HG02678 (cell line): ENCODE data around the gene SACS.
"Not testable (repeated sequence)": the region's sequence is repeated elsewhere in the genome, so short reads cannot be mapped to it uniquely, and the experiment has no call there.

Experiments
- ATAC-seq: cut with Tn5 transposase; IDR thresholded peaks from one replicate; pipeline ENCODE4 v1.9.1; 2021; ENCODE audit warnings: mild to moderate bottlenecking, moderate library complexity; ENCODE audit not compliant: unreplicated experiment

Gene SACS

DNA sequence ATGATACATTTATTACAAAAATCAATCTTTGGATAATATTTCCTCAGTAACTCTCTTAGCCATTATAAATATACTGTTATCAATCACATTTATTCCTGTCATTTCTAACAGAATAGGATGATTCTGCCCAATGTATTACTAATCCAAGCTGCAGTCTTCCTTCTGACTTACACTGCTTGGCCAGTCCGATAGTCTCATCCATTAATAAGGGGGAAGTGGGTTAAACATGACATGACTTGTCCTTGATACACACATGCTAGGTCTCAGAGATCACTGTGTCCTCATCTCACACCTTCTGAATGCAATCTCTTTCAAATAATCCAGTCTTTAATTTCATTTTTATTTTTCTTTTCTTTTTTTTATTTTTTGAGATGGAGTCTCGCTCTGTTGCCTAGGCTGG lies 18.8 kb downstream of the SACS start:
- no peak for ATAC-seq

- no peak for ATAC-seq
These were observed 21.8 kb downstream of the SACS start for GRCh38 chr13:23411706-23412105.

DNA sequence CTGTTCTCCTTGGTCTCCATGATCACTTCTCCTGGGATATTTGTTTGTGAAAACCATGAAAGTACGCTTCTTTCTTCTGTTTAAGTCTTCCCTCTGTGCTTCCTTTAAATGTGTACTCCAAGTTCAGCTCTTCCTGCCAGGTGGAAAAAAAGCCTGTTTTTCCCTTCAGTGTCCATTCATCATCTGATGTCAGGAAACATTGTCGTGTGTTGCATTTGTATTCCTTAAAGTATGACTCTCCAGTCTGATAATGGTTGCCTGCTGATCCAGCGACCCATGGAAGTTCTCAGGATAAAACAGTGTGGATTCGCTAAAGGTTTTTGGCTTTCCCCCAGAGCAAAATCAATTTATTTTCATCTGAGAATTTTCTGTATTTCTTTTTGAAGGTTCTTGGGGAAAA lies 22.3 kb downstream of the SACS start:
- ATAC-seq: no peak

DNA sequence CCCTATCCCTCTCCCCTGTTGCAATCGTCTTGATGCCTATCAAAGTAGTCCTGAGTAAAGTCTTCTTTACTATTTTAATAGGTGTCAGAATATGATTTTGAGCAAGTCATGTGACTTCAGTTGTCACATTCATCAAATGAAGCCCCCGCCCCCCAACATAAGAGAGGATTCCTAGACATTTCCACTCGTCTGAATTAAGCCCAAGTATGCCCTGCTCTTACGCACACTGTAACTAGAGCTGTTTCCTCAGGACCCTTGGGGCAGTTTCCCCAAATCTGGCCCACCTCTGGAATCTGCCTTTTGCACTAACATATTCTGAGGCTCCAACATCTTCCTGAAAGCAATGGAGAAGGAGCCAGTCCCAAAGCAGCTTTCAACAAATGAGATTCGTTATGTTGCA lies 25.5 kb downstream of the SACS start:
- ATAC-seq: no peak

GRCh38 chr13:23401156-23401555 lies 32.3 kb downstream of the SACS start:
- ATAC-seq: not testable (repeated sequence)

GRCh38 chr13:23399347-23399746 lies 34.2 kb downstream of the SACS start:
- no peak for ATAC-seq

DNA sequence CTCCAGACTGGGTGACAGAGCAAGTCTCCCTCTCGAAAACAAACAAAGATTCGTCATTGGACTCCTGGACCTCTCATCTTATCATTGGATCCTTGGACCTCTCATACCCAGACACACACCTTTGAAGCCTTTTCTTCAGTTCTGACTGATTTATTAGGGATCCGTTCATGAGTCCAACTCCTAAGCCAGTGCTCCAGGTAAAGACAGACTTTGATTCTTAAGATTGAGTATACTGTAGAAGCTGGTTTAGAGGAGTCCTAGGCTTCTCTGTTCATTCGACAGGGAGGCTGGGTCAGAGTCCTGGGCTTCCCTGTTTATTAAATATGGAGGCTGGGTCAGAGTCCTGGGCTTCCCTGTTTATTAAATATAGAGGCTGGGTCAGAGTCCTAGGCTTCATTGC lies 38.7 kb downstream of the SACS start:
- no peak for ATAC-seq

GRCh38 chr13:23392925-23393645 lies 40.4 kb downstream of the SACS start:
- no peak for ATAC-seq

DNA sequence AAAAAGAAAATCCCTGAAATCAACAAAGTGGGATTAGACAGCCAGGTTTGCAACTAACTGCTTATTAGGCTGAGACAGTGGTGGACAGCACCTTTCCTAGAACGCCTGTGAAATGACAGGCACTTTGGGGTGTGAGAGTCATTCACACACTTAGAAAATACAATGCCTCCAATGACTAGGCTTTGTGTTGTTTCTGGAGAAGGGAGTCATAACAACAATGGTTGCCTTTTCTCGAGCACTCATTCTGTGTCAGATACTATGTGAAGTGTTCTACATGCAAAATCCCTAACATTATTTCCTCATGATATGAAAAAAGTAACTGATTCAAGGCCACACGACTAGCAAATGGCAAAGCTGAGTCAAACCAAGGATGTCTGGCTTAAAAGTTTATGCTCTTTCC lies 41.2 kb downstream of the SACS start:
- no peak for ATAC-seq

DNA sequence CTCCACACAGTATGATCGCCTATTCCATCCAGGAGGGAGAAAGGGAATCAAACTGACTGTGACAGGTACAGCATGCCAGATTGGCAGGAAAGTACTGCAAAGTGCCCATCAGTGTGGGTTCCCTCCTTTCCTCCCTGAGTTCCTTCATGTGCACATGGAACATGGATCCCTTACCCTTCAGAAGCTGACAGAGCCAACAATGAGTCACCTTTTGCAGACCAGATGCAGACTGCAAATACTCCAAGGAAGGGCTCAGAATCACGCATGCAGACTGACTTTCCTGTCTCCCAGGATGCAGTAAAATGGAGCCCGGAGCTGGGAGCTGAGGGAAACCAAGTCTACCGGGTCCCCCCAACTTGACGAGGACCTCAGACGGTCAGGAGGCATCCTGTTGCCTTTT lies 41.8 kb downstream of the SACS start:
- ATAC-seq: no peak

DNA sequence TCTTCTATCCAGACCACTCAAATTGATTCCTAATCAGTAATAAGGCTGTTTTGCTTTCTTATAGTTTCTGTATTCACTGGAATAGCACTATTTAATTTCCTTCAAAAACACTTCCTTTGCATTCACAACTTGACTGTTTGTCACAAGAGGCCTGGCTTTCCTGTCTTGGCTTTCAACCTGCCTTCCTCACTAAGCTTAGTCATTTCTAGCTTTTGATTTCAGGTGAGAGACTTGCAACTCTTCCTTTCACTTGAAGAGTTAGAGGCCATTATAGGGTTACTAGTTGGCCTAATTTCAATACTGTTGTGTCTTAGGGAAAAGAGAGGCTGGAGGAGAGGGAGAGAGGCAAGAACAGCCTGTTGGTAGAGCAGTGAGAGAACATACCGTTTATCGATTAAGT lies 47.0 kb downstream of the SACS start:
- peak; percentile 49 for ATAC-seq

- no peak for ATAC-seq
These were observed 47.6 kb downstream of the SACS start for GRCh38 chr13:23385931-23386330.

DNA sequence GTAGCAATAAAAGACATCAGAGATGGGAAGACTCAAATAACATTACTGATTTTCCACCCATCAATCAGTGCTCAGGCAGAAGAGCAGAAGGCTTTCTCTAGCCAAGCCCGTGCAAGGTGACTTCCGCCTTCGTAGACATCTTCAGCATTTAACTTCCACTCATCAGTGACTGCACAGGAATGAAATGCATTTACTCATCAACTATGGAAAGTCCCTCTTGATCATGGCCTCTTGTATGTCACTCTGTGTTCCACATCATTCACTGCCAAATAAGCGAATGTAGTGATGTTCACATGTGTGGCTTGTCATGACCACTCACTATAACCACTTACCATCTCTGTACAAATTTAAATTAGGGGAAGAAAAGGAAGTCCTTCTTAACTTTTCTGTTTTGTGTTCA lies 49.4 kb downstream of the SACS start:
- peak; percentile 85 for ATAC-seq

- ATAC-seq: no peak
These were observed 50.4 kb downstream of the SACS start for GRCh38 chr13:23383151-23383550.

DNA sequence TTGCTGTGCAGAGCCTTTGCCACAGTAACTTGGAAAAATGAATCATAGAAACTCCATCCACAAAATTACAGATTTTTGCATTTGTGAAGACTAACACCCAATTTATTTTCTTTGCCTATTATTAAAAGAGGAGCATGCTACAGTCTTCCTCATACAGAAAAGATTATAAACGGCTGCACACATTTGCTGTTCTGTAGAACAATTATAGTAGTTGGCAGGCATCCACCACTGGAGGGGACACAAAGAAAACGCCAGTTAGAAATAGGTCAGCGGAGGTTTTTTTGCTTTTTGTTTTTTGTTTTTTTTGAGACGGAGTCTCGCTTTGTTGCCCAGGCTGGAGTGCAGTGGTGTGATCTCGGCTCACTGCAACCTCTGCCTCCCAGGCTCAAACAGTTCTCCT lies 51.6 kb downstream of the SACS start:
- ATAC-seq: no peak

DNA sequence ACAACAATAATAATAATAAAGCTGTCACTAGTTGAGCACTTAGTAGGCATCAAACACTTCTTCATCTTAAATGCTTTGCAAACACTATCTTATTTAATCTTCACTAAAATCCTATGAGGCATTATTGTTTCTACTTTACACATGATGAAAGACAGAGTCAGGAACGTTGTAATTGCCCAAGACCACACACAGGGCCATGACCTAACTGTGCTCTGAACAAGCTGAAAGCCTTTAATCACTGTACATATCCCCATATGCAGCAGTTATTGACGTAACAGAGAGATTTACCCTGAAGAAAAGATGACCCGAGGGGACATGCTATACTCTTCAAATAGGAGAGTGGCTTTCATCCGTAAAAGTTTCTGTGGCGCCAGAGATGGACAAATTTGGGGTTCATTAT lies 53.0 kb downstream of the SACS start:
- ATAC-seq: no peak

DNA sequence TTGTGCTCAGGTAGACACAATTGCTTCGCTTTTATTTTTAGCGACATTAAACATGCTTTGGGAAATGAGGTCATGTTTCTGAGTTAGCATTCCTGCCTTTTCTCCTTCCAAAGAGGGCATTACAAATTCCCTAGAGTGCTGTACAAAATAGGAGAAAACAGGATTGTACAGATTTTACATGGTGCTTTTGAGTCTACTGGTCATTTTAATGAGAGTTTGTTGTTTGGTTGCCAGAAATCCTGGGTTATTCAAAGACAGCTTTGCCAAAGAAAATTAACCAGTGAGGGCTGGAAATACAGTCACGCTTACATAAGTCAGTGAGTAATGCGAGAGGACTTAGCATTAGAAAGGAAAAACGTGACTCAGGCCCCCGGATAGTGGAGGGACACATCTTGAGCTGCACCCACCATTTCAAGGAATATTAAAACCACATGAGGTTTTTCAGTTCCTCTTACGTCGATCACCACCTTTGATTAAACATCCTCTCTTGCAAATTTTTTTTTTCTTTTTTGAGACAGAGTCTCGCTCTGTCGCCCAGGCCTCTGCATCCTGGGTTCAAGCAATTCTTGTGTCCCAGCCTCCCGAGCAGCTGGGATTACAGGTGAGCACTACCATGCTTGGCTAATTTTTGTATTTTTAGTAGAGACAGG lies 55.4 kb downstream of the SACS start:
- peak; percentile 17 for ATAC-seq

DNA sequence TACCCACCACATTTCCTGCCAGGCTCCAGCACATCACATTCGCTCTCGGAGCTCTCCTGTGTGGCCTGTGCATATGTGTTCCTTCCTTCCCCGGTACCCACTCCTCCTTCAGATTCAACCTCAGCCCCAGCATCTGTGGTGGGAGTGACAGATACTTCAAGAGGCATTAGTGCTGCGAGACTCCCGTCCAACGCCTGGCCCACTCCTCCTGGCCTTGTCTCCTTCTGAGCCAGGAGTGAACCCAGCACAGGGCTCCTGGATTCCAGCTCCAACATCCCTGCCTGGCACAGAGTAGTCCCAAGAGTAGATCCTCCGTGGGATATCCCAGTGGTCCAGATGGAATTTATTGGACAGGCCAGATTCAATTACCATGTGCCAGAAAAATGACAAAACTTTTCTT lies 55.9 kb downstream of the SACS start:
- no peak for ATAC-seq

DNA sequence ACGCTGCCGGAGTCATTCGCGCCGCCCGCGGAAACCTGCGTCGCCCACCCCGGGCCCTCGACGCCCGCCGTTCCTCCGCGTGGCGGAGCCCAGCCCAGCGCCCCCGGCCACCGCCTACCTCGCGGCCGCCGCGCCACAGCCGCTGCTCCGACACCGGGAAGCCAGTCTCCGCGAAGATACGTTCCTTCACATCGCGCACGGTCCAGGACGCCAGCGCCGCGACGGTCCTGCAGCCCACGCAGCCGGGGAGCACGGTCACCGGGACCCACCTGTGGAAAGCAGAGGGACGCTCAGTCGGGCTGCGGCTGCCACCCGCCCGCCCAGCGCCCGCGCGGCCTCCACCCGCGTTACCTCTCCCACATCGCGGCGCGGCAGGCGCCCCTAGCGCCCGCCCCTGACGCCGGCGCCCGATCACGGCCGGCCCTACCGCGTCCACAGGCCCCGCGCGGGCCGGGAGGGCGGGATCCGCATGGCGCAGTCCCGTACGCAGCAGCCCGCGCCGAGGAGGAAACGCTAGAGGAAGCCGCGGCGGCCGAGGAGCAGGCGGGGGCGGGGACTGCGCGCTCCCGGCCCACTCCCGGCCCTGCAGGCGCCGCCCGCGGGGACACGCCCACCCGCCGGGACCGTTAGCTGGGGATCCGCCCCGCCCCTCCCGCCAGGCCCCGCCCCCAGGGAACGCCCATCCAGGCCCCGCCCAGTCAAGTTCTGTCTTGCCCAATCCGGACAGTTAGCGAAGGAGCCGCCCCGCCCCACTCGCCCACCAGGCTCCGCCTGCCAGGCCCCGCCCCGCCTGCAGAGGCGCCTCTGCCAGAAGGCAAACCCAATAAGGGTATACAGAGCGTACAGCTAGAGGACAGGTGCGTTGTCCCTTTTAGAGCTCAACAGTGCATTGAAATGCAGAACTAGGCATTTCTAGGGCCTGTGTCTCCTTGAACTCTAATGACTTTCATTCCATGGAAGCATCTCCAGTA lies 58.2 kb downstream of the SACS start:
- peak; percentile 85 for ATAC-seq

GRCh38 chr13:23372264-23372906 lies 61.1 kb downstream of the SACS start:
- no peak for ATAC-seq

DNA sequence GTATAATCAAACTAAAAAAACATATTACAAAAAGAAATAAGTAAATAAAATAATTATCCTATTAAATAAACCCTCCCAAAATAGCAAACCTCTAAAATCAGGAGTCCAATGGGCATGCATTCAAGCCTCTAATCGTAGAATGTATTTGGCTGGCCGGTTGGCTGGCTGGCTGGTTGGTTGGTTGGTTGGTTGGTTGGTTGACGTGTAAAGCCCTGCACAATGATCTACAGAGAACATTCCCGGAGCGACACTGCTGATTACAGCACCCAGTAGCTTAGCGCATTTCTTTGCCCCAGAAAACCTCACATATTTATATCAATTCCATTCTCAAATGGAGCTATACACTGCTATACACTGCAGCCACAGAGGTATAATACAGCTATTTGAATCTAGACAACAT lies 65.6 kb downstream of the SACS start:
- no peak for ATAC-seq
